Glutamatergic neuron (in vitro differentiated cells): ENCODE results near the gene MAPK8IP3. TPM values are rescaled to one million over a fixed set of nuclear protein-coding genes. Genes with fewer than 3 reads are reported as not detected.
A peak's percentile ranks its signal among the peaks of the same experiment; 100 is the strongest.

Experiments
- DNase-seq: peaks from one replicate; pipeline ENCODE4 v3.0.0; 2022
- H3K27ac Mint-ChIP-seq: one replicate; pipeline ENCODE4 v1.8.0; 2020; ENCODE audit warnings: mild to moderate bottlenecking, mixed read lengths, inconsistent platforms; ENCODE audit not compliant: unreplicated experiment
- H3K27me3 Mint-ChIP-seq: one replicate; pipeline ENCODE4 v1.8.0; 2020; ENCODE audit warnings: mild to moderate bottlenecking, moderate library complexity, mixed read lengths, inconsistent platforms; ENCODE audit not compliant: unreplicated experiment
- H3K36me3 Mint-ChIP-seq: one replicate; pipeline ENCODE4 v1.8.0; 2020; ENCODE audit warnings: mild to moderate bottlenecking, mixed read lengths, inconsistent platforms; ENCODE audit not compliant: unreplicated experiment
- H3K4me1 Mint-ChIP-seq: one replicate; pipeline ENCODE4 v1.8.0; 2020; ENCODE audit warnings: mild to moderate bottlenecking, low read depth, mixed read lengths, inconsistent platforms; ENCODE audit not compliant: unreplicated experiment
- H3K4me3 Mint-ChIP-seq: one replicate; pipeline ENCODE4 v1.8.0; 2020; ENCODE audit warnings: mild to moderate bottlenecking, mixed read lengths, inconsistent platforms; ENCODE audit not compliant: unreplicated experiment
- H3K9me3 Mint-ChIP-seq: one replicate; pipeline ENCODE4 v1.8.0; 2020; ENCODE audit warnings: mild to moderate bottlenecking, moderate library complexity, mixed read lengths, inconsistent platforms; ENCODE audit not compliant: unreplicated experiment
- total RNA-seq: library from RNA; stranded (reverse); fragmentation: NEBNext Ultra II Directional; extraction: Animal tissue kit (Norgen Biotek cat#: 25700); gene quantifications from one replicate; pipeline ENCODE4 v1.2.1, GENCODE V29; 2021; ENCODE audit not compliant: unreplicated experiment
- TF ChIP-seq, protein P1 (sequence below): fragments of 200-600 bp; sonication (generic); IDR thresholded peaks from one replicate; pipeline ENCODE4 v1.5.0; 2021; ENCODE audit not compliant: partially characterized antibody, unreplicated experiment

Gene MAPK8IP3
- total RNA-seq, 1 donor from 2014 or later: 281 TPM

DNA sequence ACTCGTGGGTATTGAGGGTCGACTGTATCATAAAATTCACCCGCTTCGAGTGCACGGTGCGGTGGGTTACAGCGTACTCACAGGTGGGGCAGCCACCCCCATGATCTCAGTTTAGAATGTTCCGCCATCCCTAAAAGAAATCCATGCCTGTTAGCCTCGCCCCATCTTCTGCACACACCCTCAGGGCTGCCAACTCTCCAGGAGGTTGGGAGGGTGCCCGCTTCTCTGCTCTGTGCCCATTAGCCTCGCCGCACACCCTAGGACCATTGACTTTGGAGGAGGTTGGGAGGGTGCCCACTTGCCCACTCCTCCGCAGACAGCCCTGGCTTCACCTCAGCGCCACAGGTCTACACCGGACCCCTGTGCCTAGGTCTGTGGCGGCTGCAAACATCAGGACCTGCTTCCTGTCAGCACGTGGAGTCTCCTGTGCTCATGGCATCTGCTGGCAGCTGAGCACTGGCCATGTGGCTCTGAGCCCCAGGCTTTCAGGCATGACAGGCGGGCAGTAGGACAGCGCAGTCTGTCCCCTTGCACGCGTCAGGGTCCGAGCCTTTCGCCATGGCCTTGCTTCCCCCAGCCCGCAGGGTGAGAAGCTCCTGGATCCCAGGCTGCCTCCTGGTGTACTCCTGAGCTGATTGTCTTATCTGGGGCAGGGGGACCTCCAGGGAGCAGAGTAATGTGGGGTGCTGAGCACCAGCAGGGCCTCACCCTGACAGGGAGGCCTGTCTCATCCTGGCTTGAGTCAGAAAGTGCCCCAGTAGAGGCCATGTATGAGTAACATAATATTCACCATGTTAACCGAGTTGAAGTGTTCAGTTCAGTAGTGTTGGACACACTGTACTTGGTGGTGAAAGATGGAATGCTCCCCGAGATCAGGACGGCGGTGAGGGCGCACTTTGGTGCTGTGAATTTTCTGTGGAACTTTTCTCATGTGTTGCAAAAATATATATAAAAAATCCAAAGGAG lies 43.4 kb downstream of the MAPK8IP3 start:
- no peak for DNase-seq
- Mint-ChIP-seq H3K4me1 (no peaks in the 10 kb centered on the region), H3K36me3 (peaks cover 6% of the 10 kb centered on the region), H3K4me3 (no peak overlapping the region), H3K9me3 (peaks cover 10% of the 10 kb centered on the region), H3K27me3 (peaks cover 4% of the 10 kb centered on the region), H3K27ac (no peak overlapping the region)
- TF ChIP-seq, protein P1, sequence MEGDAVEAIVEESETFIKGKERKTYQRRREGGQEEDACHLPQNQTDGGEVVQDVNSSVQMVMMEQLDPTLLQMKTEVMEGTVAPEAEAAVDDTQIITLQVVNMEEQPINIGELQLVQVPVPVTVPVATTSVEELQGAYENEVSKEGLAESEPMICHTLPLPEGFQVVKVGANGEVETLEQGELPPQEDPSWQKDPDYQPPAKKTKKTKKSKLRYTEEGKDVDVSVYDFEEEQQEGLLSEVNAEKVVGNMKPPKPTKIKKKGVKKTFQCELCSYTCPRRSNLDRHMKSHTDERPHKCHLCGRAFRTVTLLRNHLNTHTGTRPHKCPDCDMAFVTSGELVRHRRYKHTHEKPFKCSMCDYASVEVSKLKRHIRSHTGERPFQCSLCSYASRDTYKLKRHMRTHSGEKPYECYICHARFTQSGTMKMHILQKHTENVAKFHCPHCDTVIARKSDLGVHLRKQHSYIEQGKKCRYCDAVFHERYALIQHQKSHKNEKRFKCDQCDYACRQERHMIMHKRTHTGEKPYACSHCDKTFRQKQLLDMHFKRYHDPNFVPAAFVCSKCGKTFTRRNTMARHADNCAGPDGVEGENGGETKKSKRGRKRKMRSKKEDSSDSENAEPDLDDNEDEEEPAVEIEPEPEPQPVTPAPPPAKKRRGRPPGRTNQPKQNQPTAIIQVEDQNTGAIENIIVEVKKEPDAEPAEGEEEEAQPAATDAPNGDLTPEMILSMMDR: no peak

DNA sequence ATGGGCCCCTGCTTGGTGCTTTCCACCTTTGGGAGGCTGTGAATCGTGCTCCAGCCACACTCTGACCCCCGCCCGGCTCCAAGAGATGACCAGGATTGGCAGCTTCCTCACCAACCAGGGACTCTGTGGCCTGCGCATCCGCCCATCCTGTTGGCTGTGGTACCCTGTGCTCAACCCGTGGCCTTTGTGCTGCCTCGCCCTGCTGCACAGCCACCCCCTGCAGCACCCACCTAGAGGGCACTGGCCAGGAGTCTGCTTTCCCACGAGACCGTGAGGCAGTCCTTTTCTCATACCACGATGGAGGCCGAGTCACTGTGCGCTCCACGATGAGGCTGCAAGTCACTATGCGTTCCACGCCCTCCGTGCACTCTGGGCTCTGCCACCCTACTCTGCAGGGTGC lies 46.0 kb downstream of the MAPK8IP3 start:
- Mint-ChIP-seq H3K36me3 (no peaks in the 10 kb centered on the region), H3K27me3 (peaks cover 9% of the 10 kb centered on the region), H3K9me3 (peaks cover 12% of the 10 kb centered on the region), H3K4me1 (no peaks in the 10 kb centered on the region), H3K4me3 (no peak overlapping the region), H3K27ac (no peak overlapping the region)
- TF ChIP-seq, protein P1: no peak
- DNase-seq: peak; percentile 11

DNA sequence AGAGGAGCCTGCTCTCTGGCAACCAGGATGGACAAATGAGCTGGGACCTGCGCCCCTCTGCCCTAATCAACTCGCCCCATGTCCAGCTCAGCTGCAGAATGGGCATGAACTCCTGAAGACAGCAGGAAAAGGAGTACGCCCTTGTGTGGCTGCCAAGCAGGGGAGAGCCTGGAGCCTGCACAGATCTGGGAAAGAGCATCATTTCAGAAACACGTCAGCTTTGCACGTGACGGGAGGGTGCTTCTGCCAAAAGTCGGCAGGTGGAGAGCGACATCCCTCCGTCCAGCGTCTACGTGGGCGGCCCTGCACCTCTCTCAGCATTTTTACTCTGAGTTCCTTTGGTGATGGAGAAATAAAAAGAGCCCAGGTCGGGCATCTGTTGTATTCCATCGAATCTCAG lies 46.9 kb downstream of the MAPK8IP3 start:
- peaks cover 14% of the 10 kb centered on the region for H3K9me3 Mint-ChIP-seq
- TF ChIP-seq, protein P1: no peak
- DNase-seq: no peak
- H3K4me3 Mint-ChIP-seq: no peak overlapping the region
- no peak overlapping the region for H3K27ac Mint-ChIP-seq
- H3K36me3 Mint-ChIP-seq: no peaks in the 10 kb centered on the region
- no peaks in the 10 kb centered on the region for H3K4me1 Mint-ChIP-seq
- peaks cover 9% of the 10 kb centered on the region for H3K27me3 Mint-ChIP-seq

DNA sequence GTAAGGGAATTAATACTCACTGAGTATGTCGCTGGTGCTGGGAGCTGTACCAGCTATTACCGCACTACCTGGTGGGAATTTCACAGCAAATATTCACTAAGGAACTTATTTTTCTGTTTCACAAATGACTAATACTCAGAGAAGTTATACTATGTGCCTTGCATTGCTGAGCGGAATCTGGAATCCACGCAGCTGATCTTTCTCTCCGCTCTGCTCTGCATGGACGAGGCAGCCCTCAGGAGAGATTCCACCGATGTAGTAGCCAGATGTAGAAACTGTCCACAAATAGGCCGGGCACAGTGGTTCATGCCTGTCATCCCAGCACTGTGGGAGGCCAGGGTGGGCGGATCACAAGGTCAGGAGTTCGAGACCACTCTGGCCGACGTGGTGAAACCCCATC lies 48.2 kb downstream of the MAPK8IP3 start:
- Mint-ChIP-seq H3K27ac (no peak overlapping the region), H3K27me3 (peaks cover 11% of the 10 kb centered on the region), H3K9me3 (peaks cover 11% of the 10 kb centered on the region), H3K4me1 (no peaks in the 10 kb centered on the region), H3K36me3 (no peaks in the 10 kb centered on the region), H3K4me3 (no peak overlapping the region)
- DNase-seq: no peak
- TF ChIP-seq, protein P1: no peak
